SKM-1 (cell line): ENCODE data around the gene MTHFD2L.
"Not testable (repeated sequence)": the region's sequence is repeated elsewhere in the genome, so short reads cannot be mapped to it uniquely, and the experiment has no call there.

Experiments
- DNase-seq: peaks from one replicate; lab custom pipeline; 2025; ENCODE audit not compliant: unreplicated experiment; lab: John Stamatoyannopoulos, UW

MTHFD2L gene

DNA sequence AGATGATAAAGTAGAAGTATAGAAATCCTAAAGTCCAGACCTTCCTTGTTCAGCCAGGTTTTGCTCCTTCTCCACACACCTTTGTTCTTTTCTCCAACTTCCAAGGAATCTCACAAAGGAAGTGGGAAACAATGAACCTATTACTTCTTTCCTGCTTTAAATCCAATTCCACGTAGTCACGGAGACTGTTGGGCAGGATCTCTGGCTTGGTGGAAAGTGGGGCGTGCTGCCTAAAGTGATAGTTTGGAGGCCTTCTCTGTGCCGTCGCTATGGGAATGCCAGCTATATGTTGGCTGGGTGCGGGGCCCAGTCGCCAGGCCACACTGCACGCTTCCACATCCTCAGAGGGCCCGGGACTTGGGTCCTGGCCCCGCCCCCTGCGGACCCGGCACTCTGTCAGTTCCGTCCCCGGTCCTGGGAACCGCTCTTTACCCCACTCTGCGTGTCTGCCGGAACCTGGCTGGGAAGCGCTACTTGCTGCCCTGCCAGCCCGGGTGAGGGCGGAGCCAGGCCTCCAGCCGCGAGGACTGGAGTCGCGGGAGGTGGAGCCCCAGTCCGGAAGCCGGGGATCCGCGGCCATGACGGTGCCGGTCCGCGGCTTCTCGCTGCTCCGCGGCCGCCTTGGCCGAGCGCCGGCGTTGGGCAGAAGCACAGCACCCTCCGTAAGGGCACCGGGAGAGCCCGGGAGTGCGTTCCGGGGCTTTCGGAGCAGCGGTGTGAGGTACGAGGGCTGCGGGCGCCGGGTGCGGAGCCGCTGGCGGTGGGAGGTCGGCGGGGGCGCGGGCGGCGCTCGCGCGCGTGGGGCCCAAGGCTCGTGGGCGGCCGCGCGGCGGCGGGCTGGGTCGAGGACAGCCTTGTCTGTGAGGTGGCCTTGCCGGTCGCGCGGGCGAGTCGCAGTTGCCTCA, at the start of gene MTHFD2L:
Gene MTHFD2L (plus strand): TSS at position 558 of the 905 bp plus-strand sequence. CDS start 21 bp downstream, at position 579.
- peak; percentile 71 for DNase-seq

DNA sequence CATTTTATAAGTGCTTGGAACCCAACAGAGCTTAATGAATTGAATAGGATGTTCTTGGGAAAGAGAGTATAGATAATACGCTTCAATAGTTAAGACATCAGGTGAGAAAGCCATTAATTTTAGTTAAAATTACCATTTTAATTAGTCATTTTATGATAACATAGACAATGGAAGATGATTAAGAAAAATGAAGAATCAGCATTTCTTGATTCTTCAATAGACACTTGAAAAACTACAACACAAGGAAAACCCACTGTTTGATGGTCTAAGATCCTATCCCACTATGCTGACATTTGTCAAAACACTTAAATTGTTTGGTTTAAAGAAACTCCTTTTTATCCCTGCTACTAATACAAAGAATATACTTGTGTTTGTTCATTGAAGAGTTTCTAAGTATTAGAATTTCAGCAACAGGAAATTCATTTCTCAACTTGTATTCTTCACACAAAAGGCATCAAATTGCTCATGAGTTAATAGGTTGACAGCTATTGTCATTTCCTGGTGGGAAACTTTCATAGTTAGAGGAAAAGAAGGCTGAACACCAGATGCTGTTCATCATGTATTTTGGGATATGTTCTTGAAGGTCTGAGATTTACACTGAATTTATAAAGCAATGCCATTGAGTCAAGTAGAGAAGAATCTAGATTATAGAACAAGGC, 49.3 kb upstream of the MTHFD2L start:
- no peak for DNase-seq

DNA sequence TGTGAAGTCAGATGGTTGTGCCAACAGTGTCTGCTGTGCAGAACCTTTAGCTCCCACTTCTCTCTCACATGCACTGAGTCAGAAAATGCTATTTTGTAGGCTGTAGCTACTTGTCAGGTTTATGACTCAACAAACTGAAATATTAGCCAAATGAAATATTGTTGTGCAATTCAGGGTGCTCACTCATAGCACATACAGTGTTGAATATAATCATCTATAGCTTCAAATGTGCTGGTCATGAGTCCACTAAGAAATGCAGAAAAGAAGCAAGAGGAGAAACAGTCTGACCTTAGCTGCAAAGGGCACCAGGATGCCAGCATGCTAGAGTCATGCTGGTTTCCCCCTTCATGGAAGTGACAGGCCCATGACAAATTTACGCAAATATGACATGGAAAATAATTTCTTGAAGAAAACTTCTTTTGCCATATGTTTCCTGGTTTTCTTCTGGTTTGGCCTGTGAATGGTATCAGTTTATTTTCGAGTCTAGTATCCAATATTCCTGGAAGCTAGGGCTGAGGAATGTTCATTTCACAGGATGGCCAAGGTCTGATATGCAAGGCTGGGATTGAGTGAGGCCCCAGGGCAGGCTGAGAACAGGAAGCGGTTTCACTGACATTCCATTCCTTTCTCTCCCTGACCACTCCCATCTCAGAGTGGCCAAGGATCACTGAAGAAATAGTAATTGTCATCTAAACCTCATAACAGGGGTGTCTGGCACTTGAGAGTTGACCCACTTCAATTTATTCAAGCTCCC, 48.6 kb upstream of the MTHFD2L start:
- no peak for DNase-seq

DNA sequence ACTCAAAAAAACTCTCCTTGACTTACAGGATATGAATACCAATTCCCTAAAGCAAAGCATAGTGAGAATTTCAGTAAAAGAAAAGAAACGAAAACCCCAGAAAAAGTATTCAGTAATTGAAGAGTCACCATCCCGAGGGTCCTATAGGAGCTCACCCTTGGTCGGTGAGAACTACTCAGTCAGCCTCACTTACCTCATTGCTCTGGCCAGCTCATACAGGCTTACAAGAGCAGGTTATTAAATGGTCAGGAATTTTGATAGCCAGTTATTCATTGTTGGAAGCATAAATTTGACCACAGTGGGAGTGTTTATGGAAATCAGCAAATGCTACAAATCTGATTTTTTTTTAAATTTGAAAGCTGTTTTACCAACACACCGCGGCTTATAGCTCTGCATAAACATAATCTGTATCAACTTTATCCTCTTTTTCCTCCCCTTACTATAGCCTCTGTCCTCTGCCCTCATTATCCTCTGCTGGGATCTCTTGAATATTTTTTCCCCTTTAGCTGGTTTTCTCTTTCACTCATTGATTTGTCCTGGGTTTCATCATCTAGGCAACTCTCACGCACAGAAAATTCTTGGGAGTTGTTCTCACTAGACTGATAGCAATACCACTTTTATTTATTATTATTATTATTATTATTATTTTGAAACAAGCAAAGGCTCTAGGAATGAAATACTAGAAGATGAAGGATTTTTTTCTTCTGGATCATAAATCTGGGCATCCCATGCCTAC, 47.9 kb upstream of the MTHFD2L start:
- DNase-seq: no peak

DNA sequence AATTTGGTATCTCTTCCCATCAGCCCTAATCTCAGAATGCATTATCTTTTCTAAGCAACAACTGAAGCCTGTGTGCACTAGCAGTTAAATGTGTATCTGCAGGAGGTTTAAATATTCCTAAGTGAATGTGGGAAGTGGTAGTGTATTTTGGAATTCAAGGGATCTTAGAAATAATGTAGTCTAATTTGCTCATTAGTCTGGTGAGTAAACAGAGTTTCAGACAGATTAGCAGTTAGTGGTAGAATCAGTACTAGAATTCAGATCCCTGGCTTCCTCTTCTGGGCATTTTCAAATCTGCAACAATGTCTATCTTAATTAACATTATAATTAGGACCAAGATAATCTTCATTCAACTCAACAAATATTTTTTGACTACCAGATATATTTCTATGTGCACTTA, 47.2 kb upstream of the MTHFD2L start:
- no peak for DNase-seq

DNA sequence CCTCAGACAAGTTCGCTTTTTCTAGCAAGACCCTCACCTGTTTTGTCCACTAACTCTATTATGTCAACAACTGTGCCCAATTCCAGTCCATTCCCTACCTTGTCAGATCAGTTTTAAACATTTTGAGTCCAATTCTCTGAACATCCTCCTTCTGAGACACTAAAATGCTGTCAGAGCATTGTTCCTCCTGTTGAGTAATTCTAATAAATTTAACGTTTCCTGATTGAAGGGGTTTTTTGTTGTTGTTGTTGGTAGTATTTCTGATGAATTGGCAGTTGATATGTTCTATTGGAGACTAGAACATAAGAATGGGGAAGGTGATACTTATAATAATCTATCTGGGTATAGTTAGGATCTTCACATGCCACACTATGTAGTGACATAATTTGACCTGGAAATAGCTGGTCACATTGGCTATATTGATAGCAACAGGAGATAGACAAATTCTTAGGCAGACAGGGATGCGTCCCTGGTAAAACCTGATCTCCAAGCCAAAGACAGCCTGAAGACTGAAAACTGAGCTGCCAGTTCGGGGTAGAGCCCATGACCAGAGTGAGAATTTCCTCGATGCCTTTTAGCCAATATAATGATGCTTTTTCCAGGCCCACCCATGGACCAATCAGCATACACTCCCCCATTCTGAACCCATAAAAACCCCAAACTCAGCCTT, 46.5 kb upstream of the MTHFD2L start:
- DNase-seq: no peak

DNA sequence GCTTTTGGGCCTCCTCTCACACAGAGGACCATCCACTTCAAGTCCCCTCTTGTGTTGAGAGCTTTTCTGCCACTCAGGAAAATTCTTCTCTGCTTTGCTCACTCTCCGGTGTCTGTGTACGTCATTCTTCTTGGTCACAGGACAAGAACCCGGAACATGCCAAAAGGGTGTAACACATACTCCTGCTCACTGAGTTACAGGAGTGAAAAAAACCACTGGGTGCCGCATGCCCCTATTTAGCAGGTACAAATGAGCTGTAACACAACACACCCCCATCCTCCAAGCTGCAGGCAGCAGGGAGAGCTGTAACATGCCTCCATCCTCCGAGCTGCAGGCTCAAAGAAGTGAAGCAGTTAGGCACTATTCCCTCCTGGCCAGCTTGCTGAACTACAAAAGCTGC, 45.9 kb upstream of the MTHFD2L start:
- no peak for DNase-seq

DNA sequence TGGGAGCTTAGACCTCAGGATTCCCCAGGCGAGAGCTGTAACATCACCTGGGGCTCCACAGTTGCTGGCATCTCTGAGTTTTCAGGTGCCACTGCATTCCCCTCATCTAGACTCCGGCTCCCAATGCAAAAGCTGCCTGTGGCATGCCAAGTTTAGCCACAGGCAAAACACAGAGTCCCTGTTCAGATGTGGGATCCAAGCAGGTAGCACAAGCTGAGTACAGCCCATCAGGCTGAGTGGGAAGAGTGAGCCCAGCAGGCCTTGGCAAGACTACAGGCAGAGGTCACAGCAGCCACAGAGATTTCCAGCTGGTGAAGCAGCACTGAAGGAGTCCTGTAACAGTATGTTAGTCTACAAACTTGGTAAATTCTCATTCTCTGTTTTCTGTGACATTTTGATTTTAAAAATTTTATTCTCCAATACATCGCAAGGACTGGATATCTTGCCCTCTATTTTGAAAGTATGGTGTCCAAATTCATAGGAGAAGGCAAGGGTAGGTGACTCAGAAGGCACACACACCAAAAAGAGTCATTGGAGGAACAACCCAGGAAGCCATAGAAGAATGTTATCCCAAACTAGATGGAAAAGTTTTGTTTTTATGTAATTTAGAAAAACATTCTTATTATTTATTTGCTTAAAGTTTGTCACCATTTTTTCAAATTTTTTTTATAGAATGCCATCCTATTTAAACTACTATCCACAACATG, 45.4 kb upstream of the MTHFD2L start:
- no peak for DNase-seq

DNA sequence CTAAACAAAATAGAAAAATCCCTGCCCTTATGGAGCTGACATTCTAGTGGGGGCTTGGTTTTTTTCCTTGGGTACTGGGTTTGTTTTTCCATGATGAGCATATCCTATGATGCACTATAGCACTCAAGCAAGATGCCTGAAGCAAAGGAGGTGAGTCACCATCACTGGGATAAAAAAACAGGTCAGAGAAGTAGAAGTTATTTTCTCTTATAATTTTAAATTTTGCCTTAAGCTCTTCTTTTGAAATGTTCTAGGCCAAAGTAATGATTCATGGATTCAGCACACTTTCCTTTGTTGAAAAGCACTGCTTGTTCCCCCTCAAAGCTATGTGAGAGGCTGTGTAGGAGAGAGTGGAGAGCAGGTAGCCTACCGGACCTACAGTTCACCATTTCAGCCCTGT, 43.7 kb upstream of the MTHFD2L start:
- DNase-seq: no peak

DNA sequence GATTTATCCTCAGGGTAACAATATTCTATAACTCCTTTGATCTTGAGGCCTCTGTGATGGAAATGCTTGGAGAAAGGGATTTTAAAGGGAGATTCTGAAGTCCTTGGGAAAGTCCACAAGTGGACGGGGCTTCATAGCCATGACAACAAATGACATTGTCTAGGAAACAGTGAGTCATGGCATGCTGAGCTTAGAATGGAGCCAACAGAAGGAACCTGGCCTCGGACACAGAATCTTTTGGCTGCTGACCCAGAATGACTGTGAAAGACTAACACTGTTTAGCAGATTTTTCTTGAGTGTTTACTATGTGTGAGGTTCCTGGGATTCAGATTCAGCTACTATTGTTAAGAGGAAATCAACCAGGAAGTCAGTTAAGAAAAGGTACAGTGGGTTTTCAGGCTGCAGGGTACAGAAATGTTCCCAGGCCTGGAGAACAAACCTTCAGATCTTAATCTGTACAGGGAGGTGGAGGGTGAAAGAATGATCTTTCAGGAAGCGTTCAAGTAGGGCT, 40.8 kb upstream of the MTHFD2L start:
- no peak for DNase-seq

DNA sequence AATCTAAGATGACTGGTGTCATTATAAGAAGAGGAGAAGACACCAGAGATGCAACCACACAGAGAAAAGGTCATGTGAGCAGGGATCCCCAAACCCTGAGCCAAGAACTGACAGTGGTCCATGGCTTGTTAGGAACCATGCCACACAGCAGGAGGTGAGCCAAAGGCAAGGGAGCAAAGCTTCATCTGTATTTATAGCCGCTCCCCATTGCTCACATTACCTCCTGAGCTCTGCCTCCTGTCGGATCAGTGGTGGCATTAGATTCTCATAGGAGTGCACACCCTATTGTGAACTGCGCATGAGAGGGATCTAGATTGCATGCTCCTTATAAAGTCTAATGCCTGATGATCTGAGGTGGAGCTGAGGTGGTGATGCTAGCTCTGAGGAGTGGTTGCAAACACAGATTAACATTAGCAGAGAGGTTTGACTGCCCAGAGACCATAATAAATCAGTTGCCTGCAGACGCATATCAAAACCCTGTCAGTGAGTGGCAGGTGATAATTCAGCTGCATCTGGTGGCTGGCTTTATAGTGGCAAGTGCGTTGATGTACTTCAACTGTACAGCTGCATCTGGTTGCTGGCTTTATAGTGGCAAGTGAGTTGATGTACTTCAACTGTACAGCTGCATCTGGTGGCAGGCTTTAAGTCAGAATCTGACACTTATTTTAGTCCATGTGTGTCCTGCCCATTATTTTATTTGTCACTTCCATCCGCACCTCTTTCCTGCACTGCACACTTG, 39.1 kb upstream of the MTHFD2L start:
- no peak for DNase-seq

DNA sequence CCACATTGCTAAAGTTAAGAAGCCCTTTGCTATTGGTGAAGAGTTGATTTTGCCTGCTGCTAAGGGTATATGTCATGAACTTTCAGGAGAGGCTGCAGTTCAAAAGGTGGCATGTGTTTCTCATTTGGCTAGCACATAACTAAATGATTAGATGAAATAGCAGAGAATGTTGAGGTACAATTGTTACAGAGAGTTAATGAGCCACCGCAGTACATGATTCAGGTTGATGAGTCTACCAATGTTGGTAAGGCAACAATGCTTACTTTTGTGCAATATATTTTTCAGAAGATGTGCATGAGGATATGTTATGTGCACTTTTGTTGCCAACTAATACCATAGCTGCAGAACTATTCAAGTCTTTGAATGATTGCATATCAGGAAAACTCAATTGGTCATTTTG, 37.8 kb upstream of the MTHFD2L start:
- DNase-seq: no peak

DNA sequence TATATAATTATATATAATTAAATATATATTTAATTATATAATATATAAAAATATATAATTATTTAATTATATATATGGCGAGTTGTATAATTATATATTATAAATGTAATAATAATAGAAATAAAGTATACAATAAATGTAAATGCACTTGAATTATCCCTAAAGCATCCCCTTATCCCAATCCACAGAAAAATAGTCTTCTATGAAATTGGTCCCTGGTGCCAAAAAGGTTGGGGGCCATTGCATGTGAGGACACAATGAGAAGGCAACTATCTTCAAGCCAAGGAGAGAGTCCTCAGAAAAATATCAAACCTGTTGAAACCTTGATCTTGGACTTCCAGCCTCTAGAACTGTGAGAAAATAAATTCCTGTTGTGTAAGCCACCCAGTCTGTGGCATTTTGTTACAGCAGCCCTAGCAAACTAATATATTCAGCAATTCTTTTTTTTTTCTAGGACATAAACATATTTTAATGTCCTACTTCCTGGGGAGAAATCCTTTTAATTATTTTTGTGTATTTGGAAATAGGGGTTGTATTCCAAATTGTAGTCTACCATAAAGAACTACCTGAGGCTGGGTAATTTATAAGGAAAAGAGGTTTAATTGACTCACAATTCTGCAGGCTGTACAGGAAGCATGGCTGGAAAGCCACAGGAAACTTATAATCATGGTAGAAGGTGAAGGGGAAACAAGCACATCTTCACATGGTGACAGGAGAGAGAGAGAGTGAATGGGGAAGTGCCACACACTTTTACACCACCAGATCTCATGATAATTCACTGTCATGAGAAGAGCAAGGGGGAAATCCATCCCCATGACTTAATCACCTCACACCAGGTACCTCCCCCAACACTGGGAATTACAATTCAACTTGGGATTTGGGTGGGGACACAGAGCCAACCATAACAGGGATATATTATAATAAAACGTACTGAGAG, 36.0 kb upstream of the MTHFD2L start:
- no peak for DNase-seq

DNA sequence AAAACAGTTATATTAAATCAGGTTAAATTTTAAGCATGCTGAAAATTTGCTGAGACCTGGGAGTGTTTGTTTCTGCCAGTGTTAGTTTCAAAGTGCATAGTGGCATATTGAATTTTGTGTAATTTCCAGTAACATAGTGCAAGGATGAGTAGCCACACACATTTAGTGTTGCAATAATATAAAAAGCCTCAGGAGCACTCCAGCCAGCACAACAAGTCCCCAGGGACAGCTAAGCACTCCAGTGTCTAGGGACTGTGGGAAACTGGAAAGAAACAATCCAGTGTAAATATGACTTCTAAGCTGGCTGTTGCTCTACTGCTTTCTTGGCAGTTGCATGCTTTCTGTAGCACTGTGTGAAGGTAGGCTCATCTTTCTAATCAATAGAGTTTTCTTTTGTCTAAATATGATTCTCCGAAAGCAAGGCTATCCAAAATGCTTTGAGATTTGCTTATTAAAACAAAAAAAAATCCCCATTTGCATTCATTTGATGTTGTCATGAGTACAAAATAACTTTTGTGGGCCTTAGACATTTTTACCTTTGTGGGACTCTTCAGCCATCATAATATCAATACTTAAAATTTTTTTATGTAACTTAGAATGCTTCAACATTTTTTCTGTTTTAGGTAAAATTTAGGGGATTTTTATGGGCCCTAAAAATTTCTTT, 34.7 kb upstream of the MTHFD2L start:
- no peak for DNase-seq

DNA sequence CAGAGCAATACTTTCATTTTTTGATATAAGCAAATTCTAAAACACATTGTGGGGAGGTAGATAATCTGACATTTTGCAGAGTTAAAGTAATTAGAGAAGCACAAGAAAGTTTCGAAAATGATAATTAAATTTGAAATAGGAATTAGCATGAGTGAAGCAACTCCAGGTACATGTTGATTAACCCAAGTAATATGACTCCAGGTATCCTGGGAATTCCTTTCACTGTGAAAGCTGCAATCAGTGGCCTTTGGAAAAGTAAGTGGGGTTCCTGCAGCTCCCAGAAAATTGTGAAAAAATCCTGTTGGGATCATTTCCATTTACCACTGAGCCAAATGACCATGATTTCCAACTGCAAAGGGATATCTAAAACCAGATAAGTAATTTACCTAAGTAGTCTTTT, 32.9 kb upstream of the MTHFD2L start:
- DNase-seq: no peak

DNA sequence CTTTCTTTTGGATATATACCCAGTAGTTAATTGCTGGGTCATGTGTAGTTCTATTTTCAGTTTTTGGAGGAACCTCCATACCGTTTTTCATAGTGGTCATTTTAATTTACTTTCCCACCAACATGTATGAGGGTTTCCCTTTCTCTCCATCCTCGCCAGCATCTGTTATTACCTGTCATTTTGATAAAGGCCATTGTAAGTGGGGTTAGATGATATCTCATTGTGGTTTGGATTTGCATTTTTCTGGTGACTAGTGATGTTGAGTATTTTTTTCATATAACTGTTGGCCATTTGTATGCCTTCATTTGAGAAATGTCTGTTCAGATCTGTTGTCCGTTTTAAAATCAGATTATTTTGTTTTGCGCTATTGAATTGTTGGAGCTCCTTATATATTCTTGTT, 30.2 kb upstream of the MTHFD2L start:
- no peak for DNase-seq

DNA sequence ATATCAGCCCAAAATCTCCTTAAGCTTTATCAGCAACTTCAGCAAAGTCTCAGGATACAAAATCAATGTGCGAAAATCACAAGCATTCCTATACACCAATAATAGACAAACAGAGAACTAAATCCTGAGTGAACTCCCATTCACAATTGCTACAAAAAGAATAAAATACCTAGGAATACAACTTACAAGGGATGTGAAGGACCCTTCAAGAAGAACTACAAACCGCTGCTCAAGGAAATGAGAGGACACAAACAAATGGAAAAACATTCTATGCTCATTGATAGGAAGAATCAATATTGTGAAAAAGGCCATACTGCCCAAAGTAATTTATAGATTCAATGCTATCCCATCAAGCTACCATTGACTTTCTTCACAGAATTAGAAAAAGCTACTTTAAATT, 27.1 kb upstream of the MTHFD2L start:
- DNase-seq: not testable (repeated sequence)
